Neural cell (in vitro differentiated cells): Measurements from ENCODE around the gene MAP4K5. TPM values are rescaled to one million over a fixed set of nuclear protein-coding genes. Genes with fewer than 3 reads are reported as not detected.

ENCODE experiments used
- H2AFZ ChIP-seq: fragments of 200-600, 300-800 bp; sonication (generic), shearing (Covaris generic); 2 replicates; pipeline ENCODE4 v1.6.0; 2014; ENCODE audit warnings: low read depth, mild to moderate bottlenecking, antibody characterized with exemption, low read length, moderate library complexity
- H3F3A ChIP-seq: fragments of 200-600 bp; shearing (Covaris generic); 2 replicates; pipeline ENCODE4 v1.6.1; 2016; ENCODE audit warnings: mild to moderate bottlenecking, moderate library complexity, mixed read lengths, antibody characterized with exemption, low read length; ENCODE audit not compliant: insufficient read depth, poor library complexity, severe bottlenecking
- H3K27ac ChIP-seq: fragments of 200-600, 300-800 bp; sonication (generic), shearing (Covaris generic); 2 replicates; pipeline ENCODE4 v1.5.1; 2014; ENCODE audit warnings: mild to moderate bottlenecking, low read length, moderate library complexity
- H3K27me3 ChIP-seq: fragments of 300-800, 200-600 bp; sonication (generic), shearing (Covaris generic); 2 replicates; pipeline ENCODE4 v1.6.0; 2014; ENCODE audit warnings: mild to moderate bottlenecking, low read depth, low read length, moderate library complexity; ENCODE audit not compliant: insufficient read depth
- H3K36me3 ChIP-seq: fragments of 300-800, 200-600 bp; sonication (generic), shearing (Covaris generic); 2 replicates; pipeline ENCODE4 v1.5.1; 2014; ENCODE audit warnings: mild to moderate bottlenecking, antibody characterized with exemption, low read length, moderate library complexity; ENCODE audit not compliant: insufficient read depth
- H3K4me2 ChIP-seq: fragments of 300-800, 200-600 bp; sonication (generic), shearing (Covaris generic); 2 replicates; pipeline ENCODE4 v1.6.0; 2014; ENCODE audit warnings: mild to moderate bottlenecking, low read length
- H3K4me3 ChIP-seq: fragments of 300-800, 200-600 bp; sonication (generic), shearing (Covaris generic); 2 replicates; pipeline ENCODE4 v1.5.1; 2014; ENCODE audit warnings: mild to moderate bottlenecking, low read length, moderate library complexity
- H3K79me2 ChIP-seq: fragments of 200-600 bp; shearing (Covaris generic); replicated peaks from 2 replicates; pipeline ENCODE4 v1.6.0; 2014; ENCODE audit warnings: mild to moderate bottlenecking, low read length, moderate library complexity; ENCODE audit not compliant: insufficient read depth
- H3K9ac ChIP-seq: fragments of 300-800, 200-600 bp; sonication (generic), shearing (Covaris generic); 2 replicates; pipeline ENCODE4 v1.6.1; 2016; ENCODE audit warnings: mild to moderate bottlenecking, low read length, mixed read lengths
- H3K9me2 ChIP-seq: fragments of 200-600 bp; shearing (Covaris generic); 2 replicates; pipeline ENCODE4 v1.6.1; 2016; ENCODE audit warnings: mild to moderate bottlenecking, low read length, mixed read lengths; ENCODE audit not compliant: insufficient read depth
- H3K9me3 ChIP-seq: fragments of 200-600, 300-800 bp; sonication (generic), shearing (Covaris generic); 2 replicates; pipeline ENCODE4 v1.6.1; 2016; ENCODE audit warnings: mild to moderate bottlenecking, mixed run types, low read length, moderate library complexity, mixed read lengths
- H4K20me1 ChIP-seq: fragments of 200-600 bp; shearing (Covaris generic); 2 replicates; pipeline ENCODE4 v1.6.1; 2016; ENCODE audit warnings: mild to moderate bottlenecking, mixed run types; ENCODE audit not compliant: insufficient read depth
- EP300 ChIP-seq: fragments of 450-650 bp; conservative IDR thresholded peaks from 2 replicates; pipeline ENCODE4 v1.6.1; 2014; ENCODE audit warnings: antibody characterized with exemption, mild to moderate bottlenecking, moderate library complexity; ENCODE audit not compliant: poor library complexity, severe bottlenecking
- EZH2 ChIP-seq: fragments of 200-600, 300-800 bp; shearing (Covaris generic), sonication (generic); IDR thresholded peaks from 2 replicates; pipeline ENCODE4 v1.6.1; 2014; ENCODE audit warnings: antibody characterized with exemption, low read length, borderline replicate concordance, mild to moderate bottlenecking; ENCODE audit not compliant: insufficient read depth, poor library complexity, severe bottlenecking
- MXI1 ChIP-seq: fragments of 450-650 bp; conservative IDR thresholded peaks from 2 replicates; pipeline ENCODE4 v1.6.1; 2014; ENCODE audit warnings: antibody characterized with exemption, mild to moderate bottlenecking; ENCODE audit not compliant: poor library complexity, severe bottlenecking
- POLR2AphosphoS5 ChIP-seq: IDR thresholded peaks from 2 replicates; pipeline ENCODE4 v1.6.1; 2012
- RAD21 ChIP-seq: fragments of 450-650 bp; conservative IDR thresholded peaks from 2 replicates; pipeline ENCODE4 v1.6.1; 2014; ENCODE audit warnings: antibody characterized with exemption, mild to moderate bottlenecking, moderate library complexity
- REST ChIP-seq: IDR thresholded peaks from 2 replicates; pipeline ENCODE4 v1.6.1; 2012; ENCODE audit warnings: borderline replicate concordance
- SMC3 ChIP-seq: fragments of 450-650 bp; conservative IDR thresholded peaks from 2 replicates; pipeline ENCODE4 v1.6.1; 2014; ENCODE audit warnings: antibody characterized with exemption, mild to moderate bottlenecking, moderate library complexity; ENCODE audit not compliant: poor library complexity
- TAF1 ChIP-seq: IDR thresholded peaks from 2 replicates; pipeline ENCODE4 v1.6.1; 2012; ENCODE audit warnings: low read depth
- polyA plus RNA-seq: library from polyadenylated mRNA; depleted of rRNA; stranded (reverse); fragments of >200 nt; gene quantifications from 2 replicates; pipeline ENCODE4 v1.2.3, GENCODE V29; 2014
- TF ChIP-seq, protein P1 (sequence below): fragments of 450-650 bp; IDR thresholded peaks from 2 replicates; pipeline ENCODE4 v1.5.1; 2014; ENCODE audit warnings: antibody characterized with exemption, mild to moderate bottlenecking, moderate library complexity; ENCODE audit not compliant: poor library complexity, severe bottlenecking

Gene MAP4K5
- polyA plus RNA-seq, 1 donor from 2014 or later, result 148 TPM

GRCh38 chr14:50469982-50470381 lies 62.4 kb downstream of the MAP4K5 start:
- H3K9ac ChIP-seq, result no peak overlapping the region
- H3K27me3 ChIP-seq, result no peaks in the 10 kb centered on the region
- H4K20me1 ChIP-seq, result no peaks in the 10 kb centered on the region
- no peak overlapping the region for H2AFZ ChIP-seq
- H3K4me2 ChIP-seq, result no peak overlapping the region
- TF ChIP-seq POLR2AphosphoS5 (no peak), TAF1 (no peak), MXI1 (no peak), SMC3 (no peak), RAD21 (no peak), REST (no peak), EZH2 (no peak), EP300 (no peak)
- TF ChIP-seq, protein P1, sequence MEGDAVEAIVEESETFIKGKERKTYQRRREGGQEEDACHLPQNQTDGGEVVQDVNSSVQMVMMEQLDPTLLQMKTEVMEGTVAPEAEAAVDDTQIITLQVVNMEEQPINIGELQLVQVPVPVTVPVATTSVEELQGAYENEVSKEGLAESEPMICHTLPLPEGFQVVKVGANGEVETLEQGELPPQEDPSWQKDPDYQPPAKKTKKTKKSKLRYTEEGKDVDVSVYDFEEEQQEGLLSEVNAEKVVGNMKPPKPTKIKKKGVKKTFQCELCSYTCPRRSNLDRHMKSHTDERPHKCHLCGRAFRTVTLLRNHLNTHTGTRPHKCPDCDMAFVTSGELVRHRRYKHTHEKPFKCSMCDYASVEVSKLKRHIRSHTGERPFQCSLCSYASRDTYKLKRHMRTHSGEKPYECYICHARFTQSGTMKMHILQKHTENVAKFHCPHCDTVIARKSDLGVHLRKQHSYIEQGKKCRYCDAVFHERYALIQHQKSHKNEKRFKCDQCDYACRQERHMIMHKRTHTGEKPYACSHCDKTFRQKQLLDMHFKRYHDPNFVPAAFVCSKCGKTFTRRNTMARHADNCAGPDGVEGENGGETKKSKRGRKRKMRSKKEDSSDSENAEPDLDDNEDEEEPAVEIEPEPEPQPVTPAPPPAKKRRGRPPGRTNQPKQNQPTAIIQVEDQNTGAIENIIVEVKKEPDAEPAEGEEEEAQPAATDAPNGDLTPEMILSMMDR, result no peak
- no peak overlapping the region for H3K4me3 ChIP-seq
- H3F3A ChIP-seq, result no peaks in the 10 kb centered on the region
- H3K27ac ChIP-seq, result no peak overlapping the region
- peaks cover 20% of the 10 kb centered on the region for H3K36me3 ChIP-seq
- no peaks in the 10 kb centered on the region for H3K79me2 ChIP-seq
- no peaks in the 10 kb centered on the region for H3K9me2 ChIP-seq
- H3K9me3 ChIP-seq, result peaks cover 3% of the 10 kb centered on the region

DNA sequence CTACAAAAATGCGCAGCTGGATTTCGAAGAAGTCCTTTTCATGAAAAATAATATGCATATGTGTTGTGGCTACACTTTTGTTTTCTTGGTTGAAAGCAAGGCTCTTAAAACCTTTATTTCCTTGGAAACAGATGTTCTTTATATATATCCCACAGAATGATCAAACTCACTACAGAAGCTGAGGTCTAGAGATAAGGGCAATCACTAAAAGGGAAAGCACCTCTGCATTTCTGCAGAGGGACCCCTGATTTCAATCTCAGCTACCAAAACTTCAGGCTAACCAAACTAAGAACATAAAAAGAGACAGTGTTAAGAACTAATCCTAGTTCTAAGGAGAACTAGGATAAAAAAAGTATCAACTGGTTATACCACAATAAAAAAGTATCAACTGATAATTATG lies 70.3 kb downstream of the MAP4K5 start:
- Histone ChIP-seq H3F3A (no peaks in the 10 kb centered on the region), H3K27ac (no peak overlapping the region), H3K9me3 (no peaks in the 10 kb centered on the region), H3K27me3 (no peaks in the 10 kb centered on the region), H3K9me2 (no peaks in the 10 kb centered on the region), H3K4me2 (no peak overlapping the region), H2AFZ (no peak overlapping the region), H3K4me3 (no peak overlapping the region), H4K20me1 (no peaks in the 10 kb centered on the region), H3K36me3 (peaks cover 8% of the 10 kb centered on the region), H3K79me2 (no peaks in the 10 kb centered on the region), H3K9ac (no peak overlapping the region)
- TF ChIP-seq POLR2AphosphoS5, result no peak
- TF ChIP-seq MXI1, result no peak
- TF ChIP-seq EP300, result no peak
- TF ChIP-seq RAD21, result no peak
- TF ChIP-seq TAF1, result no peak
- TF ChIP-seq SMC3, result no peak
- TF ChIP-seq REST, result no peak
- TF ChIP-seq, protein P1, result no peak
- TF ChIP-seq EZH2, result no peak
